NOMO-1 treated with dmso at 0.1 percent for 144 hours (cell line): ENCODE measurements around the gene TNFRSF1A.
A peak's percentile ranks its signal among the peaks of the same experiment; 100 is the strongest.
"Not testable (repeated sequence)": the region's sequence is repeated elsewhere in the genome, so short reads cannot be mapped to it uniquely, and the experiment has no call there.

Source experiments
- DNase-seq: peaks from one replicate; lab custom pipeline; 2025; ENCODE audit not compliant: unreplicated experiment; lab: John Stamatoyannopoulos, UW

TNFRSF1A gene

DNA sequence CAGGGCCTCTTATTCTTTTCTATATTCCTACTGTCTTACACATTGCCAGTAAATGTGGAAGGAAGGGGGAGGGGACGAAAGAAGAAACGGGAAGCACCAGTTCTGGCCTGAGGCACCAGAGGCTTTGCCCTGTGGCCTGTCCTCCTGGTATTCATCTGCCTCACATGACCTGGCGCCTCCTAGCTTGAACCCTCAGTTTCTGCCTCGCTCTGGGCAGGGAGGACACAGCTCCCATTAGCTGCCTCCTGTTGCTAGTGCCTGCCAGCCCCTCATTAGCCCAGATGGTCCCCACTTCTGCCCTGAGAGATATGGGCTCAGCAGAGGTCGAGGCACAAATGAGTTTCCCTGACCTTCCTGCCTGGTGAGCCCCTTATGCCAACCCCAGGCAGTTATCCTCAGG lies 34.3 kb downstream of the TNFRSF1A start:
- peak; percentile 56 for DNase-seq

- no peak for DNase-seq
Observed at GRCh38 chr12:6306599-6307220, 35.2 kb downstream of the TNFRSF1A start.

GRCh38 chr12:6306151-6306550 lies 35.7 kb downstream of the TNFRSF1A start:
- DNase-seq = no peak

DNA sequence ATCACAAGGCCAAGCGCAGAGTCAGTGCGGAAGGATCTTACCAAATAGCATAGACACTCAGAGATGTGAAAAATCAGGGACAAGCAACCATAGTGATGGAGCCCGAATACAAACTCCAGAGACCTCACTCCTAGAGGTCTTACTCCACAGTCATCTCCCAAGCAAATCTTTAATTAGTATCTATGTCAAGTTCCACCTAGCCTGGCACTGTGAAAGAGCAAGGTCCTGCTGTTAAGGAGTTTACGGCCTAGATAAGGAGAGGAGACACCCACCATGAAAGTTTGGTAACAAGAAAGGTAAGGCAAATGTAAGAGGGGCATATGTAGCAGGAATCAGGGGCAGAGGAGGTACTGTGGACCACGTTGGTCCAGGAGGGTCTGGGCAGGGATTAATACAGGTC lies 38.8 kb downstream of the TNFRSF1A start:
- no peak for DNase-seq

- DNase-seq = no peak
Observed at GRCh38 chr12:6302621-6303020, 39.3 kb downstream of the TNFRSF1A start.

- DNase-seq = no peak
Observed at GRCh38 chr12:6301721-6302120, 40.2 kb downstream of the TNFRSF1A start.

- DNase-seq = no peak
Observed at GRCh38 chr12:6297170-6297569, 44.7 kb downstream of the TNFRSF1A start.

DNA sequence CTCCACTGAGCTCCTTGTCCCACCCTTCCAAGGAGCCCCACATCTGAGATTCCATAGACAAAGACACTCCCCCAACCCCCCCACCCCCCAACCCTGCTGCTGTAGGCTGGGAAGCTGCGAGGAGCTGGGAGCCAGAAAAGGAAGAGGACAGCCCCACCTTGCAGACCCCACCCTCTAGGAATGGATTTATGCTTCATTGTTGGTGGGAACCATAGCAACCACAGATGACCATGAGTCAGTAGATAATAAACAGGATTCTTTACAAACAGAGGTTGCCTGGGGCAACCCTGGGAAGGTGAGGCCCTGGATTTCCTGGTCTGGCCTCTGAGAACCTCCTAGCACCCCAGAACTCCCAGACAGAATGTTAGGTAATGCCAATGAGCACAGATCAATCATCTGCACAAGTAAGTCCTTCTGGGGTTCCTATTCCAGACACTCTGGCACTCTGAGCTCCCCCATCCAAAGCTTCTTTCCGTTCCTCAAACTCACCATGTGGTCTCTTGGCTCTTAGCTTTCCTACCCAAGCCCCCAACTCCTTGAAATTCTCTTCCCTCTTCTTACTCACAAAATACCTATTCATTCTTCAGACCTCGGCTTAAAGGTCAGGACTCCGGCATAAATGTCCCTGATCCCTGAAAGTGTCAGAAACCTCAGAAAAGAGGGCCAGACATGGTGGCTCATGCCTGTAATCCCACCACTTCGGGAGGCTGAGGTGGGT lies 46.6 kb downstream of the TNFRSF1A start:
- DNase-seq = no peak

- DNase-seq = no peak
Observed at GRCh38 chr12:6294156-6295093, 47.5 kb downstream of the TNFRSF1A start.

- no peak for DNase-seq
Observed at GRCh38 chr12:6292606-6293005, 49.3 kb downstream of the TNFRSF1A start.

DNA sequence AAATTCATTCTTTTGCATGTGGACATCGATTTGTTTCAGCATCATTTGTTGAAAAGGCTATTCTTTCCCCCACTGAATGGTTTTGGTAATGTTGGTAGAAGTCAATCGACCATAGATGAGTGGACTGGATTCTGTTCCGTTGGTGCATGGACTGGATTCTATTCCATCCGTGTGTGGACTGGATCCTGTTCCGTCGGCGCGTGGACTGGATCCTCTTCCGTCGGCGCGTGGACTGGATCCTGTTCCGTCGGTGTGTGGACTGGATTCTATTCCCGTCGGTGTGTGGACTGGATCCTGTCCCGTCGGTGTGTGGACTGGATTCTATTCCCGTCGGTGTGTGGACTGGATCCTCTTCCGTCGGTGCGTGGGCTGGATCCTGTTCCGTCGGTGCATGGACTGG lies 52.0 kb downstream of the TNFRSF1A start:
- DNase-seq = not testable (repeated sequence)

DNA sequence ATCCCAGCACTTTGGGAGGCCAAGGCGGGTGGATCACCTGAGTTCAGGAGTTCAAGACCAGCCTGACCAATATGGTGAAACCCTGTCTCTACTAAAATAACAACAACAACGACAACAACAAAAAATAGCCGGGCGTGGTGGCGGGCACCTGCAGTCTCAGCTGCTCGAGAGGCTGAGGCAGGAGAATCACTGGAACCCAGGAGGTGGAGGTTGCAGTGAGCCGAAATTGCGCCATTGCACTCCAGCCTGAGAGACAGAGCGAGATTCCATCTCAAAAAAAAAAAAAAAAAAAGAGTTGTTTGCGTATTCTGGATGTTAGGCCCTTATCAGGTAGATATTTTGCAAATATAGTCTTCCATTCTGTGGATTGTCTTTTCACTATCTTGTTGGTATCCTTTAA lies 52.8 kb downstream of the TNFRSF1A start:
- not testable (repeated sequence) for DNase-seq

DNA sequence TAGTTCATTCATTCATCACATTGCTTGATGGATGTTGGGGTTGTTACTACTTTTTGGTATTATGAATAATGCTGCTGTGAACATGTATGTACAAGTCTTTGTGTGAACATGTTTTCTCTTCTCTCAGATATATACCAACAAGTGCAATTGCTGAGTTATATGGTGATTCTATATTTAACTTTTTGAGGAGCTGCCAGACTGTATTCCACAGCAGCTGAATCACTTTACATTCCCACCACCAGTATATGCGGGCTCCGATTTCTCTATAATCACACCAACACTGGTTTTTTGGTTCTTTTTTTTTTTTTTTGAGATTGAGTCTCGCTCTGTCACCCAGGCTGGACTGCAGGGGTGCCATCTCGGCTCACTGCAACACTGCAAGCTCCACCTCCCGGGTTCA lies 53.6 kb downstream of the TNFRSF1A start:
- no peak for DNase-seq

GRCh38 chr12:6285532-6286306 lies 56.2 kb downstream of the TNFRSF1A start:
- DNase-seq = no peak

GRCh38 chr12:6285063-6285477 lies 56.8 kb downstream of the TNFRSF1A start:
- peak; percentile 14 for DNase-seq

GRCh38 chr12:6284273-6284672 lies 57.6 kb downstream of the TNFRSF1A start:
- DNase-seq = no peak

GRCh38 chr12:6282453-6282840 lies 59.4 kb downstream of the TNFRSF1A start:
- no peak for DNase-seq

DNA sequence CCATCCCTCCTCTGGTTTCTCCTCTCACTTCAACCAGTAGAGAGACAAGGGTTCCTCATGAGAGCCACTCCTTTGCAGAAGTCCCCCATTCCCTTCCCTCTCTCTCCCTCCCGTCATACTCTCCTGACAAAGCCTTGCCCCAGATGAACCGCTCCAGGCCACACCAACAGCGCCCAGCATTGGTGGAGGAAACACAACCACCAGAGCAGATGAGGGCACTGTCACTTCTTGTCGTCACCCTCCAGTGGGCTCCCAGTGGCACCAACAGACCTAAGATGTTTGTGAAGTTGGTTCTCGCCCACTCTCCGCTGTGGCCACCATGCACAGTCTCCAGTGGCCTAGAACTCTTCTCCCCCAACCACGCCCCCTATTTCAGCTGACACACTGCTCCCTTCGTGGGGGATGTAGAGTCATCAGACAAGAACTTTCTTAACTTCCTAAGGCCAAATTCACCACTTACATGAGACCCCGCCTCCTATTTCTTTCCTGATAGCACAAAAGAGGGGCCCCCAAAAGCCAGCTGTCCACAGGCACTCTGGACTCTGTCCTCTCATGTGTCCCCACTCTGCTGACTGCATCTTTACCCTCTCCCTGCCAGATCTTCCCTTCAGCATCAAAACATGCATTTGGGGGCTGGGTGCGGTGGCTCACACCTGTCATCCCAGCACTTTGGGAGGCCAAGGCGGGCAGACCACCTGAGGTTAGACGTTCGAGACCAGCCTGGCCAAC lies 60.6 kb downstream of the TNFRSF1A start:
- no peak for DNase-seq

DNA sequence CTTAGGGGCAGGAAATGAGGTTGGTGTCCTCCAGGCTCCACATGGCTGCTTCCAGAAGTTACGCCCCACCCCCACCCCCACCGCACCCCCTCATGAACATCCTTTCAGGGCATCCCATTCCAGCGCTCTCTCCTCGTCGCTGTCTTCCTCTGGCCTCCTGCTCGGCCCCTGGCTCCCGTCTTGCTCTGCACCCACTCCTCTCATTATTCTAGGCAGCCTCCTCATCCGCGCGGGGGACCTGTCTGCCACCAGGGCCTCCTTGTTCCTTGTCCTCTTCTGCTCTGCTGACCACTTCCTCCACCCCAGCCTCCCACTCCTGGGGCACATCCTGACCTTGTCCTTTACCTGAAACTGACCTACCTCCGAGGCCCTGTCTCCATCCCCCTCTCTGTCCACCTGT lies 61.2 kb downstream of the TNFRSF1A start:
- DNase-seq = no peak

DNA sequence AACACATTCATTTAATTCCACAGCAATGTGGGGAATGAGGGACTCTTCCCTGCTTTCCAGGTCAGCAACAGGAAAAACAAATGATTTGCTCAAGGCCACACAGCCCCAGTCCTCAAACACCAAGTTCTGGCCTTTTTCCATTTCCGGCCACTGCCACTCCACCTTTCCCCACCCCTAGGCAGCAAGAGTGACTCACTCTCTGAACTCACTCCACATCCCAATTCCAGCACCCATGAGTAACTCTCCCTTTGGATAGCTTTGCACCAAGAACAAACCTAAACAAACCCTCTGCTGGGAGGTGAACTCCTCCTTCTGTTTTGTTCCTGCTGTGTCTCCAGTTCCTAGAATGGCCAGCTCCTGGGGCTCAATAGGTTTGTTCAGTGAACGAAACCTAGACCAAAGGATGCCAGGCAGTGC lies 61.8 kb downstream of the TNFRSF1A start:
- no peak for DNase-seq
